GM10266 (cell line): Measurements from ENCODE around the gene HMCN2.

Experiments used
- DNase-seq: peaks from one replicate; pipeline ENCODE4 v3.0.0; 2012; ENCODE audit errors: extremely low spot score
- TF ChIP-seq, protein P1 (sequence below): IDR thresholded peaks from 2 replicates; pipeline ENCODE4 v1.5.1; 2012; ENCODE audit warnings: mild to moderate bottlenecking, low read depth; ENCODE audit not compliant: control insufficient read depth, insufficient read depth; ENCODE audit errors: missing control alignments

Gene HMCN2

DNA sequence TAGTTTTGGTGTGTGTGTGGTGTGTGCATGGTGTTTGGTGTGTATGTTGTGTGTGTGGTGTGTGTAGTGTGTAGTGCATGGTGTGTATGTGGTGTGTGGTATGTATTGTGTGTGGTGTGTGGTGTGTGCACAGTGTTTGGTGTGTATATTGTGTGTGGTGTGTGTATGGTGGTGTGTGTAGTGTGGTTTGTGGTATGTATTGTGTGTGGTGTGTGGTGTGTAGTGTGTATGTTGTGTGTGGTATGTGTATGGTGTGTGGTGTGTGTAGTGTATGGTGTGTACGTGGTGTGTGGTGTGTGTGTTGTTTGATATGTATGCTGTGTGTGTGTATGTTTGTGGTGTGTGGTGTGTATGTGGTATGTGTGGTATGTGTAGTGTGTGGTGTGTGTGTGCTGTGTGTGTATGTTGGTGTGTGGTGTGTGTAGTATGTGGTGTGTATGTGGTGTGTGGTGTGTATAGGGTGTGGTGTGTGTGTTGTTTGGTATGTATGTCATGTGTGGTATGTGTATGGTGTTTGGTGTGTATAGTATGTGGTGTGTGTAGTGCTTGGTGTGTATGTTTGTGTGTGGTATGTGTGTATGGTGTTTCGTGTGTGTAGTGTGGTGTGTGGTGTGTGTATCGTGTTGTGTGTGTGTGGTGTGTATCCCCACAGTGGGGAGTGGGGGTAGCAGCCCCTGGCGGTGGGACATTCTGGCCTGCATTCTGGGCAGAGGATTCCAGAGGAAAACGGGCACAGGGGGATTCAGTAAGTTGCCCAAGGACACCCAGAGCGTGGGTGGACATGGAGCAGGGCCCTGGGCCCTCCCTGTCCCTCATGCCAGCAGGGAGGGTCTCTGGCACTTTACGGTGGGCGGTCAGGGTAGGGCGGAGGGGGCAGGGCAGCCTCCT lies 79.7 kb downstream of the HMCN2 start:
- TF ChIP-seq, protein P1, sequence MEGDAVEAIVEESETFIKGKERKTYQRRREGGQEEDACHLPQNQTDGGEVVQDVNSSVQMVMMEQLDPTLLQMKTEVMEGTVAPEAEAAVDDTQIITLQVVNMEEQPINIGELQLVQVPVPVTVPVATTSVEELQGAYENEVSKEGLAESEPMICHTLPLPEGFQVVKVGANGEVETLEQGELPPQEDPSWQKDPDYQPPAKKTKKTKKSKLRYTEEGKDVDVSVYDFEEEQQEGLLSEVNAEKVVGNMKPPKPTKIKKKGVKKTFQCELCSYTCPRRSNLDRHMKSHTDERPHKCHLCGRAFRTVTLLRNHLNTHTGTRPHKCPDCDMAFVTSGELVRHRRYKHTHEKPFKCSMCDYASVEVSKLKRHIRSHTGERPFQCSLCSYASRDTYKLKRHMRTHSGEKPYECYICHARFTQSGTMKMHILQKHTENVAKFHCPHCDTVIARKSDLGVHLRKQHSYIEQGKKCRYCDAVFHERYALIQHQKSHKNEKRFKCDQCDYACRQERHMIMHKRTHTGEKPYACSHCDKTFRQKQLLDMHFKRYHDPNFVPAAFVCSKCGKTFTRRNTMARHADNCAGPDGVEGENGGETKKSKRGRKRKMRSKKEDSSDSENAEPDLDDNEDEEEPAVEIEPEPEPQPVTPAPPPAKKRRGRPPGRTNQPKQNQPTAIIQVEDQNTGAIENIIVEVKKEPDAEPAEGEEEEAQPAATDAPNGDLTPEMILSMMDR = no peak
- DNase-seq = no peak

DNA sequence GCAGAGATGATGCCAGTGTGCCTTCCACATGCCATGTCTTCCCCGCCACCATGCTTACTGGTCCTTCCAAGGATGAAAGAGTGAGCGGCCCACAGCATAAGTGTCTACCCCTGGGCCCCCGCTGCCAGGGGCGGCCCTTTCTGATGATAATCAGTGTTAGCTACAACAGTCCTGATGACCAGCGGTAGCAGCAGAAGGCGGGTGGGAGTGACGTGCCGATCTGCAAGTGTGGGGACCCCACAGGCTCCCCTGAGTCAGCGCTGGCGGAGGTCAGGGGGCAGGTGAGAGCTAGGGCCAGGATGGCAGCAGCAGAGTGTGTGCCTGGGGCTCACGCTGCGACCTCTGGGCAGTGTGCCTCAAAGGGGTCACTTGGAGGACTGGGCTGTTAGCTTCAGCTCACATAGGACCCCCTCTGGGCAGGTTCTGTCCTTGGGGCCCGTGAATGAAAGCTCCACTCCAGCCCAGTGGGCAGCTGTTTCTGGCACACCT lies 80.4 kb downstream of the HMCN2 start:
- no peak for DNase-seq
- TF ChIP-seq, protein P1 = no peak

DNA sequence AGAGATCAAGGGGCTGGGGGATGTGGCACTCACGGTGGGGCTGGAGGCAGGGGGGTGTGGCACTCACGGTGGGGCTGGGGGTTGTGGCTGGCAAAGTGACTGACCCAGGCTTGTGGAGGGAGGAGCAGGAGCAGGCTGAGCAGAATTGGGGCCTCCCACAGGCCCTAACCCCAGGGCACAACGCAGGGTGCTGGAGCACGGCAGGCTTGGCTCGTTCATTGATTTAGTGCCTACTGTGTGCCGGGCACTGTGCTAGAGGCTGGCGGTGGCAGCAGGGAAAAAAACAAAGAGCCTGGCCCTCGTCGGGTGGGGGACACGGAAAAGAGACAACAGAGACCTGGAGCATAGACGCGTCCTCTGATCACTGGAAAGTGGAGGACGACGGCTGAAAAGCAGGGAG lies 80.9 kb downstream of the HMCN2 start:
- TF ChIP-seq, protein P1 = no peak
- DNase-seq = no peak

DNA sequence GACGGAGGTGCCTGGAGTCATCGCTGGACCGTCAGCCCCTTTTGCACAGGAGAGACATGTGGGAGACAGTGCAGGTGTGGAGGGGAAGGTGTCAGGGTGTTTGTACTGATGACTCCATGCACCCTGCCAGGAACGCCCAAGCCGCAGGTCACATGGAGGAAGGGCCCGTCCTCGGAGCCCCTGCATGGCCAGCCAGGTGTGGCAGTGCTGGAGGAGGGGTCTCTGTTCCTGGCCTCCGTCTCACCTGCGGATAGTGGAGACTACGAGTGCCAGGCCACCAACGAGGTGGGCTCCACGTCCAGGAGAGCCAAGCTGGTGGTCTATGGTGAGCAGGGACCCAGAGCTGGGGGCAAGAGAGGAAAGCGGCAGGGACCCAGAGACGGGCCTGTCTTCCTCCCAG lies 81.5 kb downstream of the HMCN2 start:
- DNase-seq = no peak
- TF ChIP-seq, protein P1 = no peak

DNA sequence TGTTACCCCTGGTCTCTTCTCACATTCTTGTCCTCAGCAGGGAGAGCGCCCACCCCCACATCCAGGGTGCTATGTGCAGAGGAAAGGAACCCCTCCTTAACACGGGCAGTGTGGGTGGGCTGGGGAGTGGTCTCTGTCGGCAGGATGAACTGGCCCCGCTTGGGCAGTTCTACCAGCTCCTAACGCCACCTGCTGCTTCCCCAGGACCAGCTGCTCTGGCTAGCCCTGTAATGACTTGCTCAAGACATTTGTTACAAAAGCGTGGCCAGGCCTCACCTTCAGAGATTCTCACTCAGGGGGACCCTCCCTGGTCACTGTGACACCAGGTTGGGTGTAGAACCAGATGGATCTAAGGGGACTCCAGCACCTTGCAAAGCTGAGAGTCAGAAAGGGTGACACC lies 82.4 kb downstream of the HMCN2 start:
- no peak for DNase-seq
- TF ChIP-seq, protein P1 = no peak

DNA sequence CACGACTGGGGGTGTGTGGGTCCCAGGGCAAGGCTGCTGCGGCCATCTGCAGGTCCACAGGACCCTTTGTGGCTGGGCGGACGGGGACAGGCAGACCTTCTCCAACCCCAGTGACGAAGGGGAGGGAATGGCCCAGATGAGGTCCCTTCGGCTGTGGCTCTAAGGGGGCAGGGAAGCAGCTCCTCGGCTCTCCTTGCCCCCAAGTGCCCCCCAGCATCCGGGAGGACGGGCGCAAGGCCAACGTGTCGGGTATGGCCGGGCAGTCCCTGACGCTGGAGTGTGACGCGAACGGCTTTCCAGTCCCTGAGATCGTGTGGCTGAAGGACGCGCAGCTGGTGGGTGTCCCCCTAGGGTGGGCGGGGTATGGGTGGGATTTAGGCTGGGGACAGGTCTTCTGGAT lies 82.8 kb downstream of the HMCN2 start:
- TF ChIP-seq, protein P1 = no peak
- no peak for DNase-seq

DNA sequence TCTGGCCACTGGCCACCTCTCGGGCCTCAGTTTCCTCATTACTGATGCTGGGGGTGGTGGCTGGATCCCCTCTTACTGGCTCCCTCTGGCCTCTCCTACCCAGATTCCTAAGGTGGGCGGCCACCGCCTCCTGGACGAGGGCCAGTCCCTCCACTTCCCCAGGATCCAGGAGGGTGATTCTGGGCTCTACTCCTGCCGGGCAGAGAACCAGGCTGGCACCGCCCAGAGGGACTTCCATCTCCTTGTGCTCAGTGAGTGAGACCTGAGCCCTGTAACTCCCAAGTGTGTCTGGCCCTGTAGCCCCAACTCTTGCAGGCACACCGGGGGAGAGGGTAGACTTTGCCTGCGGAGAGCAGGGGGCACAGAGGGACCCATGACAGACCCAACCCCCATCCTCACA lies 83.3 kb downstream of the HMCN2 start:
- TF ChIP-seq, protein P1 = no peak
- no peak for DNase-seq
